Activated naive CD8-positive, alpha-beta T cell treated with anti-CD3 and anti-CD28 coated beads, Interleukin-2, amount 10 ng/mL, durations not matched to agents 7 days and 5 days (primary cell): ENCODE measurements around the gene KIAA1671. TPM values are rescaled to one million over a fixed set of nuclear protein-coding genes. Genes with fewer than 3 reads are reported as not detected.

Source experiments
- ATAC-seq: fragments of 150-1000 bp; cut with Tn5 transposase; one replicate; pipeline ENCODE4 v1.10.0; 2021; ENCODE audit warnings: low read depth, moderate library complexity
- POLR2A ChIA-PET: fragments of 350-600 bp; sonication (Branson Sonifier 250); formaldehyde crosslinking; loops from one replicate; lab custom pipeline; 2021; ENCODE audit warnings: antibody characterized with exemption; lab: Charles Lee
- DNase-seq: peaks from one replicate; pipeline ENCODE4 v3.0.0; 2021
- H3K27ac Mint-ChIP-seq: one replicate; pipeline ENCODE4 v1.8.0; 2022; ENCODE audit warnings: mild to moderate bottlenecking, mixed read lengths
- H3K27me3 Mint-ChIP-seq: one replicate; pipeline ENCODE4 v1.8.0; 2022; ENCODE audit warnings: mild to moderate bottlenecking, moderate library complexity, mixed read lengths
- H3K36me3 Mint-ChIP-seq: one replicate; pipeline ENCODE4 v1.8.0; 2021; ENCODE audit warnings: mild to moderate bottlenecking, mixed read lengths
- H3K4me1 Mint-ChIP-seq: one replicate; pipeline ENCODE4 v1.8.0; 2021; ENCODE audit warnings: mixed read lengths
- H3K4me3 Mint-ChIP-seq: one replicate; pipeline ENCODE4 v1.8.0; 2022; ENCODE audit warnings: mild to moderate bottlenecking, moderate library complexity, mixed read lengths
- H3K9me3 Mint-ChIP-seq: one replicate; pipeline ENCODE4 v1.8.0; 2021; ENCODE audit warnings: mixed read lengths
- total RNA-seq, 2 experiments: library from RNA; stranded (reverse); gene quantifications; one replicate each; pipeline ENCODE4 v1.2.3, GENCODE V29; 2021

KIAA1671 gene
- total RNA-seq, 2 experiments from 2014 or later: 10.0 to 10.5 TPM

DNA sequence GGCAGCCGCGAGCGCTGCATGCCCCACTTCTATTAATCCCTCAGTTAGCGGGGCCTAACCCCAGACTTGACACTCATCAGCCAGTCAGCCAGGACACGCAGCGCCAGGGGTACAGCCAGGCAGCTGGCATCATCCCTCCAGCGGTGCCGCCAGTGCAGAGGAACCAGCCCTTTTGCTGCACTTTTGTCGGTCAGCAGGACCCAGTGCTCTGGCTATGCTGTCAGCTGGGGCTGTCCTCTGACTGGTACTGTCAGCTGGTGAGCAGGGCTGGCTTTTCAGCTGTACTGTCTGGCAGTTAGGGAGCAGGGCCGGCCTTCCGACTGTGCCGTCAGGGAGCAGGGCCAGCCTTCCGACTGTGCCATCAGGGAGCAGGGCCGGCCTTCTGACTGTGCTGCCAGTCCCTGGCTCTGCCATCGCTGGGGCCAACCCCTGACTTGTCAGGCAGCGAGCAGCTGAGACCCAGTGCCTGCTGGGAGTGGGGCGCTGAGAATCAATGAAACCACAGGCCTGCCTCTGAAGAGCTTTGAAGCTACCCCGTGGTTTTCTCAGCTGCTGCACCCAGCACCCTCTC, 115.4 kb downstream of the KIAA1671 start:
- Mint-ChIP-seq H3K36me3 (peaks cover 2% of the 10 kb centered on the region), H3K4me1 (peaks cover 67% of the 10 kb centered on the region), H3K27ac (peak overlapping the region; percentile 97), H3K9me3 (no peaks in the 10 kb centered on the region), H3K4me3 (peak overlapping the region; percentile 86), H3K27me3 (no peaks in the 10 kb centered on the region)
- peak; percentile 85 for ATAC-seq
- POLR2A ChIA-PET: interaction anchor here (0.6 to 3.2 kb wide), 4 partner anchors 9 to 38 kb away, joined by 3 to 21 read pairs (median 9); no protein-coding TSS in a partner anchor
- DNase-seq: peak; percentile 82

DNA sequence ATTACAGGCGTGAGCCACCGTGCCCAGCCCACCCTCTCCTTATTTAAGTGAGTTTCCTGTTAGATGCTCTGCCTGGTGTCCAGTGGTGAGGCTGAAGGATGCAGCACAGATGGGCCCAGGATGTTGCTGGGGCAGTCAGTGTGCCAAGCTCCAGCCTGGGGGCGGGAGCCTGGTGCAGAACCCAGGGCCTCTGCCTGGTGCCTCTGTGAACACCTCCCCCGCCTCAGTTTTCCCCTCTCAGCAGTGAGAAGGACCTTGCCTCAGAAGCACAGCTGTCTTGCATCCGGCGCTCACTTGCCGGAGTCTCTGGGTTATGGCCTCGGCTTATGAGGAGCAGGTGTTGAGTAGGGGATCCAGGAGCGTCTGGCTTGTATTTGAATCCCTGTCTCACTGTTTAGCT, 116.2 kb downstream of the KIAA1671 start:
- ATAC-seq (peak; percentile 12), DNase-seq (peak; percentile 60)
- Mint-ChIP-seq H3K4me3 (peak overlapping the region; percentile 86), H3K36me3 (peaks cover 5% of the 10 kb centered on the region), H3K27ac (peak overlapping the region; percentile 97), H3K4me1 (peaks cover 64% of the 10 kb centered on the region), H3K27me3 (no peaks in the 10 kb centered on the region), H3K9me3 (no peaks in the 10 kb centered on the region)
- POLR2A ChIA-PET: interaction anchor here (0.6 to 3.2 kb wide), 9 partner anchors 8 to 643 kb away, joined by 3 to 21 read pairs (median 3); no protein-coding TSS in a partner anchor

DNA sequence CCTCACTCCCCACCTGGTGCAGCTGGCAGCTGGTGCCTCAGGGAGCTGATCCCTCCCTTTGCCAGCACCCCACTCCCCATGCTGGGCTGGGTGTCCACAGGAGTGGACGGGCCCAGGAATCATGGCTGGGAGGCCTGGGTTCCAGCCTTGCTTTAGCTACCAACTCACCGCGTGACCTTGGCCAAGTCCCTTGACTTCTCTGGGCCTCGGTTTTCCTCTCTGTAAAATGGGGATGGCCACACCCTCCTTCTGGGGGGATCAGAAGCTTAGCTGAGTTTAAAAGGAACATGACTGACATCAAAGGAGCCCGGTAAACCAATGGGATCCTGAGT, 116.9 kb downstream of the KIAA1671 start:
- Mint-ChIP-seq H3K27me3 (no peaks in the 10 kb centered on the region), H3K4me3 (peak overlapping the region; percentile 86), H3K4me1 (peaks cover 66% of the 10 kb centered on the region), H3K9me3 (no peaks in the 10 kb centered on the region), H3K27ac (peak overlapping the region; percentile 97), H3K36me3 (peaks cover 5% of the 10 kb centered on the region)
- ATAC-seq (no peak), DNase-seq (peak; percentile 47)
- POLR2A ChIA-PET: interaction anchor here (0.6 to 3.2 kb wide), 7 partner anchors 12 to 671 kb away, joined by 3 to 15 read pairs (median 3); no protein-coding TSS in a partner anchor

DNA sequence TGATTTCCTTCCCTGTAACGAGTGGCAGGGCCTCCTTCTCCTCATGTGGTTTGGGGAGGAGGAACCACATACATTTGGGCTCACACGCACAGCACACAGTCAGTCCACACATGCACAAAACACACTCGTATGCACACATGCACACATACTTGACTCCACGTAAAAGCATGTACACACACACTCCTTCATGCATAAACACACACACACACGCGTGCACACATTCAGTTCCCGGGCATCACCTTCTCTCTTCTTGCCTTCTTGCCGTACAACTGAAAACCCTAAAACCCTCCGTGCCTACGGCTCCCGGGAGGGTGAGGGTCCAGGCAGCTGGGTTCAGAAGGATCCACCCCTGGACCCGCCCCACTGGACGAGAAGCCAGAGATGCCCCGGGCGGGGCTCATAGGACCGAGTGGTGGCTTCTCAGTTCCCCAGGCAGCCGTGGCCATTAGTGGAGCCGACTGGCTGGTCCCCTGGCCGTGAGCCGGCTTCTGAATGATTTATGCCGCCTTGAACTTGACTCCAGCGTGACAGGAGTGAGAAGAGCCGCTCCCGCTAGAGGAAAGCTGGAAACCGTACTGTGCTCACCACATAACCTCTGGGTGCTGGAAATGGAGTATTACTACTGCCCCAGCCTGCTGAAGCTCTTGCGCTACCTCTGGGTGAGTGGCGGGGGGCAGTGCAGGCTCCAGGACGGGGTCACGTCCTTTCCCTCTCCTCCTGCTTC, 117.4 kb downstream of the KIAA1671 start:
- H3K4me3 Mint-ChIP-seq: peak overlapping the region; percentile 86
- peak overlapping the region; percentile 97 for H3K27ac Mint-ChIP-seq
- ATAC-seq (peak; percentile 13), DNase-seq (peak; percentile 66)
- H3K4me1 Mint-ChIP-seq: peaks cover 70% of the 10 kb centered on the region
- POLR2A ChIA-PET: interaction anchor here (0.6 to 3.2 kb wide), 5 partner anchors 16 to 670 kb away, joined by 3 to 15 read pairs (median 4); no protein-coding TSS in a partner anchor
- no peaks in the 10 kb centered on the region for H3K27me3 Mint-ChIP-seq
- no peaks in the 10 kb centered on the region for H3K9me3 Mint-ChIP-seq
- peaks cover 5% of the 10 kb centered on the region for H3K36me3 Mint-ChIP-seq

DNA sequence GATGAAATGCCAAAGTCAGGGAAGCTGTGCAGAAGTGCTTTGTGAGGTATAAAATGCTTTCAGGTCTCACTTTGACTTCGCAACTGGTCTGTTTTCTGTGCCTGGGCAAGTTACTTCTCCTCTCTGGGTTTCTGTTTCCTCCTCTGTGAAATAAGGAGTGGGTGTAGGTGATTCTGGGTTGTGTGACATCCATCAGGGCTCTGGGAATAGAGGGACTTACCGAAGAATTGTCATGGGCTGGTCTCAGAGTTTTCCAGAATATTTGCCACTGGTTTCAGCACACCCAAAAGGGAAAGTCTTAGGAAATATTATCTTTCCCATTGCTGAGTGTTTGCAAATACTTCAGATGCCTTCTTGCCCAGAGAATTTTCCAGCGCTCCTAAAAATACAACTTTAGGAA, 118.4 kb downstream of the KIAA1671 start:
- Mint-ChIP-seq H3K4me3 (peak overlapping the region; percentile 86), H3K9me3 (no peaks in the 10 kb centered on the region), H3K4me1 (peaks cover 75% of the 10 kb centered on the region), H3K36me3 (peaks cover 5% of the 10 kb centered on the region), H3K27me3 (no peaks in the 10 kb centered on the region), H3K27ac (peak overlapping the region; percentile 97)
- ATAC-seq: no peak
- POLR2A ChIA-PET: interaction anchor here (1.0 kb wide), 1 partner anchor 39 kb away, joined by 3 read pairs; no protein-coding TSS in a partner anchor
- DNase-seq: no peak

DNA sequence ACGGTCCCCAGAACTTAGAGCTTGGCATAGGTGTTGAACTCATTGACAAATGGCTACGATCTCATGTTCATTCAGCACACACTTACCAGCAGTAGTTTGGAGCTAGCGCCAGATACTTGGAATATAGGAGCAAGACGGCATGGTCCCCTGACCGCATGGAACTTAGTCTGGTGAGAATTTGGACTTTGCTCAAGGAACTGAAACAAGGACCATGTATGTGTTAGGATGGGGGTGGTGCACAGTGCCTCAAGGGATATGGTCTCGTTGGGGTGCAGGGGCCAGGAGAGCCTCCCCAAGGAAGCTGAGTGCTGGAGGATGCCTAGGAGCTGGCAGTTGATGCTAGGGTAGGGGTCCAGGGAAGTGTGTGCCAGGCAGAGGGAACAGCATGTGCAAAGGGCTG, 119.2 kb downstream of the KIAA1671 start:
- ATAC-seq (no peak), DNase-seq (no peak)
- H3K4me1 Mint-ChIP-seq: peaks cover 79% of the 10 kb centered on the region
- peak overlapping the region; percentile 25 for H3K27ac Mint-ChIP-seq
- POLR2A ChIA-PET: interaction anchor here (0.6 to 1.3 kb wide), 2 partner anchors 14 to 16 kb away, joined by 3 to 4 read pairs; no protein-coding TSS in a partner anchor
- H3K36me3 Mint-ChIP-seq: peaks cover 5% of the 10 kb centered on the region
- no peaks in the 10 kb centered on the region for H3K9me3 Mint-ChIP-seq
- no peaks in the 10 kb centered on the region for H3K27me3 Mint-ChIP-seq
- peak overlapping the region; percentile 86 for H3K4me3 Mint-ChIP-seq

DNA sequence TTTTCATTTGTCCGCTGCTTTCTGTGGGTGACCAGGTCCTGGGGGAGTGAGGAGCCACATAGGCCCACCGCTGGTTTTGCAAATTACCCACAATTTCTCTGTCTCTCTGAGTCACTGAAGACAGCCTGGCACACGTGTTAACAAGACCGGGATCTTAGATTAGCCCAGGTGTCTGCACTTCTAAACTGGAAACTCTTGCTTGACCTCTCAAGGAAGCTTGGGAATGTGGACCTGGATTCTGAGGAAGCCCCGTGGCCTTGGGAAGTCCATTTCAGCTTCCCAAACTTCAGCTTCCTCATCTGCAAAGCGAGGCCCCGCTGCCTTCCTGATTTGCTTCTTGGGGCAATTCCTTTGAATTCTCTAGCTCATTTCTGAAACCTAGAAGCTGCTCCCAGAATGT, 119.9 kb downstream of the KIAA1671 start:
- no peaks in the 10 kb centered on the region for H3K9me3 Mint-ChIP-seq
- H3K4me3 Mint-ChIP-seq: peak overlapping the region; percentile 86
- ATAC-seq (no peak), DNase-seq (no peak)
- POLR2A ChIA-PET: interaction anchor here (1.3 kb wide), 1 partner anchor 14 kb away, joined by 4 read pairs; no protein-coding TSS in a partner anchor
- H3K27me3 Mint-ChIP-seq: no peaks in the 10 kb centered on the region
- peak overlapping the region; percentile 62 for H3K27ac Mint-ChIP-seq
- peaks cover 81% of the 10 kb centered on the region for H3K4me1 Mint-ChIP-seq
- peaks cover 5% of the 10 kb centered on the region for H3K36me3 Mint-ChIP-seq

DNA sequence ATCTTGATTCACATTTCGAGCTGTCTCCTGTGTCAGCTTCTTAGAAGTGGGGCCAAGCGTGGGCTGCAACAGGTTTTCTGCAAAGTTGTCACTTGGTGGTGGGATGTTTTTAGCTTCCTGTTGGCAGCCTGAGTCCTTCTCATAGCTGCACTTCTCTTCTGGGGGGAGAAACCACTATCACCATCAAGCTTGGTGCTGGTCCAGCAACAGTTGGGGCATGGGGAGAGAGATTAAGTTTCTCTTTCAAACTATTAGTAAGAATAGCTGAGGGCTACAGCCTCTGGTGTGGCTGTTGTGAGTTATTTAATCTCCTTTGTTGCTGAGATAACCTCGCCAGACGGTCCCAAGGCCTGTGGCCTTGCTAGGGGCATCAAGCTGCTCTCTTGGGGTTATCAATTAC, 123.8 kb downstream of the KIAA1671 start:
- Mint-ChIP-seq H3K27ac (peak overlapping the region; percentile 87), H3K9me3 (no peaks in the 10 kb centered on the region), H3K36me3 (peaks cover 5% of the 10 kb centered on the region), H3K4me3 (peak overlapping the region; percentile 78), H3K27me3 (no peaks in the 10 kb centered on the region), H3K4me1 (peaks cover 57% of the 10 kb centered on the region)
- ATAC-seq (peak; percentile 71), DNase-seq (no peak)
- POLR2A ChIA-PET: interaction anchor here (0.8 to 2.3 kb wide), 3 partner anchors 8 to 31 kb away, joined by 3 to 21 read pairs (median 5); no protein-coding TSS in a partner anchor

DNA sequence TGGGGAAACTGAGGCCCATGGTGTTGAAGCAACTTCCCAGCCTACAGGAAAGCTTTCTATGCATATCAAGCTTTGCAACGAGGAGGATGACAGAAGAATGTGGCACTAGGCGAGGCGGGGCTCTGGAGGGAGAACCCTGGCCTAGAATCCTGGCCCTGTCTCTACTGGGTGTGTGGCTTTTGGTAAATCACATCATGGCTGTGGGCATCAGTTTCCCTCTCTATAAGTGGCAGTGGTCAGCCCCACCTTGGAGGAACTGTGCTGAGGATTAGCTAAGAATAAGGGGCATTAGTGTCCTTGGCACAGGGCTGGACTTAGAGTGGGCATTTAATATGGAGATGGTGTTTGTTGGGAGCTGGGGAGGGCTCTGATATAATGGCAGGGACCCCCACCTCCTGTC, 124.5 kb downstream of the KIAA1671 start:
- ATAC-seq (no peak), DNase-seq (no peak)
- H3K36me3 Mint-ChIP-seq: peaks cover 6% of the 10 kb centered on the region
- no peaks in the 10 kb centered on the region for H3K27me3 Mint-ChIP-seq
- peak overlapping the region; percentile 20 for H3K27ac Mint-ChIP-seq
- H3K4me3 Mint-ChIP-seq: no peak overlapping the region
- POLR2A ChIA-PET: interaction anchor here (0.6 to 2.3 kb wide), 5 partner anchors 9 to 1391 kb away, joined by 3 to 21 read pairs (median 3); no protein-coding TSS in a partner anchor
- no peaks in the 10 kb centered on the region for H3K9me3 Mint-ChIP-seq
- peaks cover 59% of the 10 kb centered on the region for H3K4me1 Mint-ChIP-seq

DNA sequence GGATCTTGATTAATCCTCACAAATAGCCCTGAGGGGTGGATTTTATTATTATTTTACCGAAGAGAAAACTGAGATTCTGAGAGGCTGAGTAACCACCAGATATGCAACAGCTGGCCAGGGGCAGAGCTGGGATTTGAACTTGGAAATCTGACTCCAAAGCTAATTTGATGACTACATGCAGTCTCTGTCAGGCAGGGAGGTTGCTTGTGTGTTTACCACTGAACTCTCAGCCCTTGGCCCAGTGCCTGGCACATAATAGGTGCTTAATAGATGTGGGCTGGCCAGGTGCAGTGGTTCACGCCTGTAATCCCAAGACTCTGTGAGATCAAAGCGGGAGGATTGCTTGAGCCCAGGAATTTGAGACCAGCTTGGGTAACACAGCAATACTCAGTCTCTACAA, 125.4 kb downstream of the KIAA1671 start:
- Mint-ChIP-seq H3K27ac (peak overlapping the region; percentile 43), H3K9me3 (no peaks in the 10 kb centered on the region), H3K36me3 (peaks cover 5% of the 10 kb centered on the region), H3K4me3 (no peak overlapping the region), H3K27me3 (no peaks in the 10 kb centered on the region), H3K4me1 (peaks cover 57% of the 10 kb centered on the region)
- DNase-seq (no peak), ATAC-seq (no peak)
- POLR2A ChIA-PET: interaction anchor here (1.1 to 2.3 kb wide), 2 partner anchors 10 to 33 kb away, joined by 3 to 21 read pairs; no protein-coding TSS in a partner anchor

DNA sequence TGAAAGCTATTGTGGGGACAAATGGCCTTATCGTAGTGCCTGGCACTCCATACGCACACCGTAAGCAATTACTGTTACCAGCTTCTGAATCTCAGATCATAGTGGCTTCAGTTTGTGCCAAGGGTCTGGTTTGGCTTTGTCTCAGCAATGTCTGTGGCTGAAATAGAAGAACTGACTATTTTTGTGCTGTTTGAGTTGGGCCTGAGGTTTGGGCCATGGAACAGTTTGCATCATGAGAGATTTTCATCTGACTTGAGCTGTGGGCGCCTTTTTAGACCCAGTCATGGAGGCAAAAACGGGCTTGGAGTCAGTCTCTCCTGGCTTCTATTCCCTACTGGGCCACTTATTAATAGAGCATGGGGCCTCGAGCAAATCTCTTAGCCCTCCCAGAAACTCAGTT, 126.1 kb downstream of the KIAA1671 start:
- DNase-seq (no peak), ATAC-seq (no peak)
- Mint-ChIP-seq H3K4me3 (no peak overlapping the region), H3K36me3 (peaks cover 2% of the 10 kb centered on the region), H3K27me3 (no peaks in the 10 kb centered on the region), H3K4me1 (peaks cover 56% of the 10 kb centered on the region), H3K9me3 (no peaks in the 10 kb centered on the region), H3K27ac (no peak overlapping the region)
- POLR2A ChIA-PET: no interaction called here

DNA sequence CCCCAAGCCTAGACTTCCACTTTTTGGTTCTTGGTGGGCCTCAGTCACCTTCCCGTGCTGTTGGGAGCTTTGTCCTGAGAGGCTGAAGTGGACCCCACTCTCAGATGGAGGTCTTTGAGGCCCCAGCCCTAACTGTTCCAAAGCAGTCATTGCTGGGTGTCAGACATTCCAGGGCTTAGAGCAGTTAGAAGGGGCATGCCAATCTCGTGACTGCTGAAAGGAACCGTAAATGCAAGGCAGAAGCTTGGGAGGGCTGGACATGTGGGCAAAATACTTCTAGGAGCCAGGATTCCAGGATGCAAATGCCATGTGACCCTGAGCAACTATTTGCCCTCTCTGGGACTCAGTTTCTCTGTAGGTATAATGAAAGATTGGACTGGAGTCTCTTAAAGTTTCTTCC, 128.3 kb downstream of the KIAA1671 start:
- H3K4me3 Mint-ChIP-seq: no peak overlapping the region
- POLR2A ChIA-PET: interaction anchor here (0.6 to 1.4 kb wide), 3 partner anchors 31 to 258 kb away, joined by 3 to 5 read pairs (median 4); no protein-coding TSS in a partner anchor
- peaks cover 2% of the 10 kb centered on the region for H3K36me3 Mint-ChIP-seq

DNA sequence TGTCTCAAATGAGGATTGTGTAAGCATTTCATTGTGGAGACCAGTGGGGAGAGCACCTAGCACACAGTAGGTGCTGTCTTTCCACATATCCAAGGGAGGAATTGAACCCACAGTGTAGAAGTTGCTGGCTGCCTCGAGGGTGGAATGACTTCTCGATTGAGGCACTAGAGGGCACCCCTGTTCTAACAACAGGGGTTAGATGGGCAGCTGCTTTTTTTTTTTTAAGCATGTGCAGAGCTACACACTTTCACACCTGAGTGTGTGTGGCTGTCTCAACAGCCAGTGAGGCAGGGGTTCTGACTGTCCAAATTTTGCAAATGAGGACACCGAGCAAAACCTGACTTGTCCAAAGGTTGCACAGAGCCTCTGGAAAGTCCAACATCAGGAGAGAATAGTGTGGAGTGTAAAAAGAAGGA, 128.9 kb downstream of the KIAA1671 start:
- peak; percentile 50 for DNase-seq
- H3K27ac Mint-ChIP-seq: peak overlapping the region; percentile 72
- H3K27me3 Mint-ChIP-seq: no peaks in the 10 kb centered on the region
- peak; percentile 44 for ATAC-seq
- H3K36me3 Mint-ChIP-seq: peaks cover 2% of the 10 kb centered on the region
- POLR2A ChIA-PET: interaction anchor here (0.8 to 1.4 kb wide), 3 partner anchors 13 to 120 kb away, joined by 3 to 4 read pairs (median 3); no protein-coding TSS in a partner anchor
- no peaks in the 10 kb centered on the region for H3K9me3 Mint-ChIP-seq
- H3K4me3 Mint-ChIP-seq: peak overlapping the region; percentile 31
- peaks cover 45% of the 10 kb centered on the region for H3K4me1 Mint-ChIP-seq

More for the DNA sequence above, 128.3 kb downstream of the KIAA1671 start:
- Mint-ChIP-seq H3K27ac (no peak overlapping the region), H3K9me3 (no peaks in the 10 kb centered on the region), H3K27me3 (no peaks in the 10 kb centered on the region), H3K4me1 (peaks cover 45% of the 10 kb centered on the region)
- ATAC-seq (no peak), DNase-seq (no peak)
